H1 (cell line): ENCODE results near the gene KLRK1. TPM values are rescaled to one million over a fixed set of nuclear protein-coding genes. Genes with fewer than 3 reads are reported as not detected.

Source experiments
- CTCF ChIA-PET: fragments of 300-600 bp; sonication (Branson Sonifier 250); formaldehyde crosslinking; loops from one replicate; lab custom pipeline; 2021; ENCODE audit not compliant: partially characterized antibody; lab: Charles Lee
- POLR2A ChIA-PET: fragments of 300-600 bp; sonication (Branson Sonifier 250); formaldehyde crosslinking; loops from one replicate; lab custom pipeline; 2021; ENCODE audit warnings: inconsistent platforms; ENCODE audit not compliant: partially characterized antibody; lab: Charles Lee
- DNase-seq, 2 experiments: peaks; one replicate each; pipeline versions ENCODE4 v3.0.0 to v3.0.0-alpha.2; 2010 to 2022; ENCODE audit warnings: low spot score in 2 of 2, low read depth in 1 of 2, mixed read lengths in 1 of 2
- FAIRE-seq: peaks from 2 replicates; lab custom pipeline; 2011; peaks lifted over from hg19 to GRCh38; lab: Jason Lieb, UNC
- H2AFZ ChIP-seq: 2 replicates; pipeline ENCODE4 v1.8.1; 2012; ENCODE audit warnings: low read length, inconsistent platforms
- H2AK5ac ChIP-seq: 2 replicates; pipeline ENCODE4 v1.6.1; 2013; ENCODE audit warnings: low read depth, low read length
- H2BK120ac ChIP-seq: replicated peaks from 2 replicates; pipeline ENCODE3; 2013; ENCODE audit warnings: low read depth, low read length, inconsistent platforms
- H2BK12ac ChIP-seq: 2 replicates; pipeline ENCODE4 v1.6.1; 2013; ENCODE audit warnings: low read depth, low read length
- H2BK15ac ChIP-seq: 2 replicates; pipeline ENCODE4 v1.6.1; 2013; ENCODE audit warnings: low read length
- H2BK20ac ChIP-seq: 2 replicates; pipeline ENCODE4 v1.6.1; 2013; ENCODE audit warnings: low read length
- H2BK5ac ChIP-seq: 2 replicates; pipeline ENCODE4 v1.6.1; 2013; ENCODE audit warnings: low read depth, low read length
- H3K14ac ChIP-seq: 2 replicates; pipeline ENCODE4 v1.6.1; 2013; ENCODE audit warnings: inconsistent platforms; ENCODE audit not compliant: insufficient read length
- H3K18ac ChIP-seq: 2 replicates; pipeline ENCODE4 v1.6.1; 2013; ENCODE audit warnings: low read length; ENCODE audit errors: extremely low read depth
- H3K23ac ChIP-seq: 2 replicates; pipeline ENCODE4 v1.6.1; 2013; ENCODE audit warnings: inconsistent platforms; ENCODE audit not compliant: insufficient read length
- H3K23me2 ChIP-seq: 2 replicates; pipeline ENCODE4 v1.6.1; 2013; ENCODE audit warnings: low read depth, low read length
- H3K27ac ChIP-seq: 2 replicates; pipeline ENCODE4 v1.6.1; 2011; ENCODE audit warnings: low read depth, low read length, inconsistent platforms
- H3K27me3 ChIP-seq, 4 experiments: replicated peaks in 1 of 4; 1 replicate in 1 of 4; 2 replicates in 3 of 4; pipeline versions ENCODE4 v1.6.1 to v1.8.1; 2011 to 2013; ENCODE audit warnings: low read length in 3 of 4, mild to moderate bottlenecking in 3 of 4, inconsistent platforms in 2 of 4, mixed read lengths in 2 of 4, moderate library complexity in 1 of 4; ENCODE audit not compliant: control insufficient read depth in 3 of 4, insufficient read depth in 3 of 4; ENCODE audit errors: extremely low read depth in 1 of 4
- H3K36me3 ChIP-seq, 4 experiments: 2 replicates each; pipeline versions ENCODE4 v1.6.1 to v1.8.1; 2011 to 2013; ENCODE audit warnings: mild to moderate bottlenecking in 4 of 4, low read length in 3 of 4, moderate library complexity in 2 of 4, control low read depth in 1 of 4, inconsistent platforms in 1 of 4; ENCODE audit not compliant: insufficient read depth in 4 of 4, control insufficient read depth in 2 of 4
- H3K4ac ChIP-seq: replicated peaks from 2 replicates; pipeline ENCODE3; 2013; ENCODE audit warnings: low read length, low read depth, mixed read lengths, inconsistent platforms; ENCODE audit not compliant: insufficient read length
- H3K4me1 ChIP-seq, 4 experiments: replicated peaks in 1 of 4; 1 replicate in 1 of 4; 2 replicates in 3 of 4; pipeline versions ENCODE4 v1.6.1 to v1.8.1; 2011 to 2013; ENCODE audit warnings: low read length in 3 of 4, inconsistent platforms in 2 of 4, mixed read lengths in 1 of 4; ENCODE audit not compliant: insufficient read depth in 4 of 4, control insufficient read depth in 3 of 4
- H3K4me2 ChIP-seq, 2 experiments: 2 replicates each; pipeline versions ENCODE4 v1.6.1 to v1.8.1; 2011 to 2013; ENCODE audit warnings: low read depth in 2 of 2, low read length in 2 of 2, control low read depth in 1 of 2, inconsistent platforms in 1 of 2, mild to moderate bottlenecking in 1 of 2; ENCODE audit not compliant: insufficient read depth in 1 of 2
- H3K4me3 ChIP-seq, 4 experiments: fragments of 200-600, 300-600 bp in 1 of 4; sonication (generic), shearing (Covaris generic), sonication (Bioruptor Twin) in 1 of 4; 2 replicates each; pipeline versions ENCODE4 v1.5.1 to v1.8.1; 2011 to 2016; ENCODE audit warnings: low read length in 4 of 4, low read depth in 3 of 4, control low read depth in 2 of 4, inconsistent platforms in 2 of 4, mild to moderate bottlenecking in 2 of 4, mixed read lengths in 1 of 4, moderate library complexity in 1 of 4; ENCODE audit not compliant: insufficient read depth in 2 of 4; ENCODE audit errors: extremely low read depth in 1 of 4
- H3K56ac ChIP-seq: replicated peaks from 2 replicates; pipeline ENCODE3; 2013; ENCODE audit warnings: low read depth, mild to moderate bottlenecking, mixed read lengths, low read length, inconsistent platforms; ENCODE audit not compliant: insufficient read length
- H3K79me1 ChIP-seq: 2 replicates; pipeline ENCODE4 v1.6.1; 2013; ENCODE audit warnings: low read depth, low read length, control low read depth
- H3K79me2 ChIP-seq, 2 experiments: 2 replicates each; pipeline versions ENCODE4 v1.6.1 to v1.8.1; 2012 to 2013; ENCODE audit warnings: low read length in 2 of 2, mild to moderate bottlenecking in 2 of 2, inconsistent platforms in 1 of 2; ENCODE audit not compliant: insufficient read depth in 2 of 2, control insufficient read depth in 1 of 2
- H3K9ac ChIP-seq, 4 experiments: replicated peaks in 1 of 4; 1 replicate in 1 of 4; 2 replicates in 3 of 4; pipeline versions ENCODE4 v1.6.1 to v1.8.1; 2011 to 2013; ENCODE audit warnings: low read depth in 3 of 4, low read length in 3 of 4, control low read depth in 2 of 4, mild to moderate bottlenecking in 2 of 4, moderate library complexity in 2 of 4, inconsistent platforms in 1 of 4; ENCODE audit errors: extremely low read depth in 1 of 4
- H3K9me3 ChIP-seq, 2 experiments: 2 replicates each; pipeline versions ENCODE4 v1.6.1 to v1.8.1; 2012 to 2013; ENCODE audit warnings: mild to moderate bottlenecking in 2 of 2, moderate library complexity in 2 of 2, control low read depth in 1 of 2, inconsistent platforms in 1 of 2, low read depth in 1 of 2, low read length in 1 of 2, mixed read lengths in 1 of 2; ENCODE audit not compliant: insufficient read depth in 2 of 2
- H4K20me1 ChIP-seq, 2 experiments: replicated peaks in 1 of 2; 2 replicates each; pipeline versions ENCODE3 to v1.8.1; 2011 to 2013; ENCODE audit warnings: inconsistent platforms in 2 of 2, low read length in 2 of 2, mild to moderate bottlenecking in 1 of 2; ENCODE audit not compliant: insufficient read depth in 2 of 2, control insufficient read depth in 1 of 2
- H4K5ac ChIP-seq: 2 replicates; pipeline ENCODE4 v1.6.1; 2013; ENCODE audit warnings: low read length, low read depth, mixed read lengths, inconsistent platforms; ENCODE audit not compliant: insufficient read length
- H4K8ac ChIP-seq: 2 replicates; pipeline ENCODE4 v1.8.0; 2013; ENCODE audit warnings: mild to moderate bottlenecking, moderate library complexity, low read length, inconsistent platforms; ENCODE audit not compliant: insufficient read depth; ENCODE audit errors: extremely low read depth
- H4K91ac ChIP-seq: replicated peaks from 2 replicates; pipeline ENCODE3; 2013; ENCODE audit warnings: low read length, mixed read lengths, inconsistent platforms; ENCODE audit not compliant: insufficient read length
- ATF2 ChIP-seq: IDR thresholded peaks from 2 replicates; pipeline ENCODE4 v1.6.1; 2012; ENCODE audit warnings: low read length, inconsistent platforms
- CBX8 ChIP-seq: fragments of 300-800, 300-1000 bp; sonication (generic); IDR thresholded peaks from 2 replicates; pipeline ENCODE4 v1.7.1; 2016; ENCODE audit warnings: low read depth, low read length, borderline replicate concordance
- CEBPB ChIP-seq: IDR thresholded peaks from 2 replicates; pipeline ENCODE4 v1.6.1; 2012; ENCODE audit warnings: low read depth, low read length
- JUN ChIP-seq: IDR thresholded peaks from 2 replicates; pipeline ENCODE4 v1.6.1; 2011; ENCODE audit warnings: low read depth, mild to moderate bottlenecking, improper control_type of control experiment, low read length
- JUND ChIP-seq: IDR thresholded peaks from 2 replicates; pipeline ENCODE4 v1.6.1; 2011; ENCODE audit warnings: mild to moderate bottlenecking, improper control_type of control experiment, low read length
- KDM4A ChIP-seq: IDR thresholded peaks from one replicate; pipeline ENCODE4 v1.7.1; 2012; ENCODE audit warnings: low read depth, mild to moderate bottlenecking, moderate library complexity, low read length, inconsistent platforms; ENCODE audit not compliant: severe bottlenecking
- NANOG ChIP-seq: IDR thresholded peaks from 2 replicates; pipeline ENCODE4 v1.6.1; 2011; ENCODE audit warnings: low read length, low read depth, mild to moderate bottlenecking, inconsistent platforms; ENCODE audit not compliant: insufficient read depth, poor library complexity, severe bottlenecking
- PHF8 ChIP-seq: fragments of 200-600 bp; sonication (generic); conservative IDR thresholded peaks from 2 replicates; pipeline ENCODE4 v1.7.1; 2012; ENCODE audit warnings: low read depth, mild to moderate bottlenecking, inconsistent platforms, low read length, moderate library complexity
- RAD21 ChIP-seq, 2 experiments: IDR thresholded peaks in 1 of 2; conservative IDR thresholded peaks in 1 of 2; 2 replicates each; pipeline ENCODE4 v1.6.1; 2011; ENCODE audit warnings: low read depth in 2 of 2, low read length in 2 of 2, improper control_type of control experiment in 1 of 2, inconsistent platforms in 1 of 2, mild to moderate bottlenecking in 1 of 2, moderate library complexity in 1 of 2
- TAF1 ChIP-seq: IDR thresholded peaks from 2 replicates; pipeline ENCODE4 v1.6.1; 2011; ENCODE audit warnings: mild to moderate bottlenecking, low read depth, low read length
- TEAD4 ChIP-seq: IDR thresholded peaks from 2 replicates; pipeline ENCODE4 v1.6.1; 2012; ENCODE audit warnings: low read depth, low read length, inconsistent platforms, mixed read lengths
- WGBS, 2 experiments: shearing (Covaris generic) in 1 of 2; methylation state at CpG; one replicate each; pipeline versions ENCODE4 v1.1.6 to v1.1.7; 2013 to 2015; ENCODE audit warnings: low lambda C conversion rate in 2 of 2, mixed read lengths in 2 of 2, inconsistent platforms in 1 of 2, low coverage in 1 of 2, missing lambda C conversion rate in 1 of 2; ENCODE audit not compliant: insufficient replicate concordance in 2 of 2, insufficient coverage in 1 of 2, insufficient read length in 1 of 2; ENCODE audit errors: extremely low coverage in 1 of 2, missing lambda C conversion rate in 1 of 2; 5-methylcytosine and 5-hydroxymethylcytosine counted together
- polyA plus RNA-seq, 7 experiments: library from polyadenylated mRNA; depleted of rRNA in 3 of 7; stranded (reverse) in 5 of 7; unstranded in 2 of 7; fragments of >200 nt in 5 of 7; fragments of 200-250 nt in 2 of 7; gene quantifications; 1 replicate in 5 of 7; 2 replicates in 1 of 7; 4 replicates in 1 of 7; pipeline versions ENCODE4 v1.2.1 to v1.2.3, GENCODE V29; 2011 to 2013; ENCODE audit warnings: missing spikeins in 2 of 7, mixed read lengths in 2 of 7
- total RNA-seq: library from RNA; stranded (reverse); fragmentation: NEBNext Ultra II Directional; extraction: Animal tissue kit (Norgen Biotek cat#: 25700); gene quantifications from 2 replicates; pipeline ENCODE4 v1.2.1, GENCODE V29; 2021

The KLRK1 gene
- total and polyA plus RNA-seq, 2 of the 8 experiments (the other 6 are each of a cell fraction or from before 2014, with no cell fraction given): not detected

DNA sequence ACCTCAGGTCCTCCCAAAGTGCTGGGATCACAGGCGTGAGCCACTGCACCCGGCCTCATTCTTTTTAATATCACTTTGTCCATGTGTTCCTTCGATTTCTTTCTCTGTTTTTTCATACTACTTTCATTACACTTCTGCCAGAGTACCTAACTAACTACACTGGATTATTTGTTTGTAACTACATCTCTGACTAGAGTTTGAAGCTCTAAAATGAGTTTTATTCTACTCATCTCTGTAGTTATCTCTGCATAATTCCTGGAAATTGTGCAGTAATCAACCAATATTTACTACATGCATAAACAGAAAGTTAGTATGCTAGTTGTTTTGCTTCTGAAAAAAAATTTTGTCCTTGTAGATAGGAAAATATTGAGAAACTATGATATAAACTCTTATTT lies 15.2 kb downstream of the KLRK1 start:
- H2BK20ac ChIP-seq: no peak overlapping the region
- no peak overlapping the region for H2AK5ac ChIP-seq
- H4K5ac ChIP-seq: no peak overlapping the region
- no peak overlapping the region for H3K4ac ChIP-seq
- no peak overlapping the region for H3K18ac ChIP-seq
- no peak overlapping the region for H4K8ac ChIP-seq
- no peaks in the 10 kb centered on the region for H4K20me1 ChIP-seq
- POLR2A ChIA-PET: no interaction called here
- no peak overlapping the region for H3K23ac ChIP-seq
- H3K4me1 ChIP-seq: peaks cover 4 to 10% (median 6%) of the 10 kb centered on the region in 4 experiments
- no peak overlapping the region for H2BK15ac ChIP-seq
- H3K79me1 ChIP-seq: no peaks in the 10 kb centered on the region
- H3K14ac ChIP-seq: no peak overlapping the region
- 92% methylated on average over 3 of the region's 3 CpGs; no CpG with 5 or more reads in 1 of the 2 experiments for WGBS, 2 experiments
- no peak overlapping the region for H3K27ac ChIP-seq
- H3K56ac ChIP-seq: no peak overlapping the region
- H3K79me2 ChIP-seq: no peaks in the 10 kb centered on the region
- CTCF ChIA-PET: interaction anchor here (0.7 to 1.0 kb wide), 3 partner anchors 9 to 365 kb away, joined by 3 to 4 read pairs (median 3); no protein-coding TSS in a partner anchor
- H3K27me3 ChIP-seq: no peaks in the 10 kb centered on the region
- no peak overlapping the region for H2BK120ac ChIP-seq
- H3K9ac ChIP-seq: no peak overlapping the region
- TF ChIP-seq TAF1 (no peak), PHF8 (no peak), CEBPB (no peak), JUND (no peak), NANOG (no peak), CBX8 (no peak), TEAD4 (no peak), ATF2 (no peak), KDM4A (no peak), RAD21 (IDR thresholded peaks at IDR 0.05 in 1 of 2, conservative IDR thresholded peaks at IDR 0.05 in 1 of 2; ENCODE audit: low read depth in 2 of 2, low read length in 2 of 2) (no peak), JUN (no peak)
- no peaks in the 10 kb centered on the region for H3K9me3 ChIP-seq
- FAIRE-seq: no peak
- no peak for DNase-seq
- H4K91ac ChIP-seq: no peak overlapping the region
- no peak overlapping the region for H3K4me3 ChIP-seq
- H2BK12ac ChIP-seq: no peak overlapping the region
- no peaks in the 10 kb centered on the region for H3K36me3 ChIP-seq
- H2BK5ac ChIP-seq: no peak overlapping the region
- H3K23me2 ChIP-seq: no peaks in the 10 kb centered on the region
- H3K4me2 ChIP-seq: no peak overlapping the region
- no peak overlapping the region for H2AFZ ChIP-seq
